NCI-H2227 (cell line): ENCODE data around the gene CMKLR1.
A peak's percentile ranks its signal among the peaks of the same experiment; 100 is the strongest.

Experiments used
- DNase-seq: peaks from one replicate; lab custom pipeline; 2025; ENCODE audit not compliant: unreplicated experiment; lab: John Stamatoyannopoulos, UW

Gene CMKLR1

DNA sequence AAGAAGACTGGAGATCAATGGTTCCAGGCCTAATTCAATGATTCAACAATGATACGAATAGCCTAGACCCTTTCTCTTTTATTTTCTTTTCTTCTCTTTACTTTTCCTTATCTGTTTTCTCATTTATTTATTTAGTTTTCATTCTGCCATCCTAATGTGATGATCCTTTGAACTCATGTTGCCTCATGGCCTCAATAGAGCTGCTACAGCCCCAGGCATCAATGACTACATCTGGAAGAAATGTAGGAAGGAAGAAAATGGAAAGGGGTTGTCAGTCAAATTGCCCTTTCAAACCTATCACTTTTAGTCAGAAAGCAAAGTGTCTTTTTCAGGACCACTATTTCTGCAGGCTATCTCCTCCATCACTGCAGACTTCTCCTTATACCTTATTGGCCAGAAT is 69.9 kb downstream of the CMKLR1 start:
- DNase-seq: no peak

DNA sequence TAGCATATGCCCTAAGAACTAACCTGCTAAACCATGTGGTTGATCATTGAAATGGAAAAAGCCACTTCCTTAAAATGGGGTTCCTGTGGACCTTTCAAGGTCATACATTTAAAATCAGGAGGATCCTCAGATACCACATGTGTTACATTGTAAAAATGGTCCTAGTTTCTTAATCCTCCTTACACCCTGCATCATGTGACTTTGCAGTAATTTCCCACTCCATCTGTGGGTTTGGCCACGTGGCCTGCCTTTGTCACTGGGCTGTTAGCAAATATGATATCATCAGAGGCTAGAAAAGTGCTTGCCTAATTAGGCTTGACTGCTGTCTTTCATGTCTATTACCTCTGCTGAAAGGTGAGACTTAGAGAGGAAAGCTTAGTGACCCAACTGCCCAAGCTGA is 70.7 kb downstream of the CMKLR1 start:
- no peak for DNase-seq

DNA sequence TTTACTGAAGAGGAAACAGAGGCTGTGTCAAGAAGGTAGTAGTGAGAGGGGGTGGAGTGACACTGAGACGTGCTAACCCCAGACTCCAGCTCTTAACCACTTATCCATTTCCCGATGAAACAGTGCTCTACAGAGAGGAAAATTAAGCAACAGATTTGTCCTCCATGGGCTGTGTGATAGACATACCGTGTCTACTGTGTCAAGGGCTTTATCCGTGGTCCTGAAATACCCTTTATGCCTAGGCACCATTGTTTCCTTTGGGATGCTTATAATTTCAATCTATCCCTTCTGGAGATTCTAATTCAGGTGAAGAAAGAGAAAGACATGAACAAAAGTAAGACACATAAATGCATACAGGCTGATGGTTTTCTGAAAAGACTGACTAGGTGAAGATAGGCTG is 71.7 kb downstream of the CMKLR1 start:
- no peak for DNase-seq

DNA sequence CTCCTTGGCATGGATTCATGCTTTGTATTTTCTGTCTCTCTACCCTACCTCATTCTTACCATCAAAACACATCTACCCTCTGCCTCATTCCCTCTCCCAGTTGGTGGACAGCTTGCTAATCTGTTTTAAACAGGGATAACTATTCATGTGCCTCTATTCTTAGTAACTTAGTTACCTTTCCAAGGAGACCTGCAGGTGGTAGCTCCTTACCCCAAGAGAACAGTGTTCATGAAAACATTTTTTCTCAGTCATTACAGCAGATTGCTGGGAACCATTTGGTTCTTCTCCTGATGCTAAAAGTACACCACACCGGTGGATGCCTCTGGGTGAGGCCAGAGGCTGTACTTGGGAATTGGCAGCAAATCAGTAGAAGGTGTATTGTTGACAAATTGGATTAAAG is 73.0 kb downstream of the CMKLR1 start:
- DNase-seq: no peak

DNA sequence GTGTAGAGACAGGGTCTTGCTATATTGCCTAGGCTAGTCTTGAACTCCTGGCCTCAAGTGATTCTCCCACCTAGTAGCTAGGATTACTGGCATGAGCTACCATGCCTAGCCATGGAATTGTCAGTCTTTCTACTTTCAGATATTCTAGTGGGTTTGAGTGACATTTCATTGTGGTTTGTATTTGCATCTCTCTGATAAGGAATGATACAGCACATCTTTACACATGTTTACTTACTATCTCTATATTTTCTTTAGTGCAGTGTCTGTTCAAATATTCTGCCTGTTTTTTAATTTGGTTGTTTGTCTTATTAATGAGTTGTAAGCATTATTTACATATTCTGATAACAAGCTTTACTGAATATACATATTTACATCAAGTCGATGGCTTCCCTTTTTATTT is 73.6 kb downstream of the CMKLR1 start:
- DNase-seq: no peak

DNA sequence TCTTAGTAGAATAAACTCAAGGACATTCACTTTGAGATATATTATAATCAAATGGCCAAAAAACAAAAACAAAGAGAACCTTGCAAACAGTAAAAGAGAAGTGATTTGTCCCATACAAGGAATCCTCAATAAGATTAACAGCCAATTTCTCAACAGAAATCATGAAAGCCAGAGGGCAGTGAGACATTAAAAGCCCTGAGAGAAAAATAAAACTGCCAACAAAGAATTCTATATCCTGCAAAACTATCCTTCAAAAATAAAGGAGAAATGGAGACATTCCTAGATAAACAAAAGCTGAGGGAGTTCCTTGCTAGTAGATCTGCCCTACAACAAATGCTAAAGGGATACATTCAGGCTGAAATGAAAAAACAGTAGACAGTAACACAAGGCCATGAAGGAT is 78.1 kb downstream of the CMKLR1 start:
- no peak for DNase-seq

DNA sequence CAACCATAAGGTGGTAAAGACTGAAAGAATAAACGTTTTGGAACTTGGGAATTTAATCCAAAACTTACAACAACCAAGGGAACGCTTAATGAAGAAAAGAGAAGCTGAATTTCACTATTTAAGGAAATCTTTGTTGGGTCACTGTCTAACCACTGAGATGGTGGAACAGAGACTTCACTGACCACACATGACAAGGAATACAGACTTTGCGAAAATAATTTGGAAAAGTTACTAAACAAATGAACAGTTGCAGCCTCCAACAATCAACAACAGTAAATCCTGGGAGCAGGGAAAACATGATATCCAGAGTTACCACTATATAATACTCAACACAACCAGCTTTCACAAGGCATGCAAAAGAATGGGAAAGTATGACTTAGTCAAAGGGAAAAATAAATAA is 79.1 kb downstream of the CMKLR1 start:
- no peak for DNase-seq

DNA sequence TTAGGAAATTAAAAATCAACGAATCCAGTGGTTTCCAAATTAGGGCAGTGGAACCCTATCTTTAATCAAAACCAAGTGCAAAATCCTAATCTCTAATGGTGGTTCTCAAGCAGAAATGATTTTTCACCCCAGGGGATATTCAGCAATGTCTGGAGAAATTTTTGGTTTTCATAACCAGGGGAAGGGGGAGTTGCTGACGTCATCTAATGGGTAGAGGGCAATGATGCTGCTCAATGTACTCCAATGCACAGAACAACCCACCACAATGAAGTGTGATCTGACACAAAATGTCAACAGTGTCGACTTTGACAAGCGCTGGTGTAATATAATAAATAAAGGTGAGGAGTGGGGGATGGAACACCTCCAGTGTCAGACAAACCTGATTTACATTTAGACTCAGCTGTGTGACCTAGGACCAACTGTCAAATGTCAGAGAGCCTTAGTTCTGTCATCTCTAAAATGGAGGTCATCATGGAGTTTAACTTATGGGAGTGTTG is 81.5 kb downstream of the CMKLR1 start:
- no peak for DNase-seq

DNA sequence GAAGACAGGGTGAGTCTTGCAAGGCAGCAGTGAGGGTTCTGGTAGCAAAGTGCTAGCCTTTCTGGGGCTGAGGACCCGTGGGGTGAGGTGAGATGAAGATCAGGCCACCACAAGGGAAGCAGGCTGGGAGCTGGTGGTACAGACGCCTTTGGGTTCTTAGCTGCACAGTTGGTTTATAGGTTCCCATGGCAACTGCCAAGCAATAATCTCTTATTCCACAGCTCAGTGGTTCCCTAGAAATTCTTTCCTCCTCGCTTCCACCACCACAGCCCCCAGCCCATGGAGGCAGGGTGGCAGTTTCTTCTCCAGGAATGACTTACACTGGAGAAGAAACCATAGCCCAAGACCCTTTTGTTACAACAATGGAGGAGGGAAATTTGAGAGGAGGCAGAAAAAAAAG is 82.1 kb downstream of the CMKLR1 start:
- DNase-seq: peak; percentile 57

DNA sequence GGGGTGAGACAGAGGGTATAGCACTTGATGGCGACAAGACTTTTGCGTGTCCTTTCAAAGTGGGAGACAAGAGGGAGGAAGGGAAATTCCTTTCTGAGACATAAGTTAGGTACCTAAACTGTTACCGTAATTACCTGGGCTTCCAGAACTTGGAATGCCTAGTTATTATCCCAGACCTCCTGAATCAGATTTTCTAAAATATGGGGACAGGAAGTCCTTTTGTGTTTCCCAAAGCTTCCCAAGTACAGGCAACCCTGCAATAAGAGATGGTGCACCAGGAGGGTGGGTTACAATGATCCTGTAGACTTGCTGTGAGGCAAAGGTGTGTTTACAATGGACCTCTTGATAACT is 83.9 kb downstream of the CMKLR1 start:
- peak; percentile 35 for DNase-seq

DNA sequence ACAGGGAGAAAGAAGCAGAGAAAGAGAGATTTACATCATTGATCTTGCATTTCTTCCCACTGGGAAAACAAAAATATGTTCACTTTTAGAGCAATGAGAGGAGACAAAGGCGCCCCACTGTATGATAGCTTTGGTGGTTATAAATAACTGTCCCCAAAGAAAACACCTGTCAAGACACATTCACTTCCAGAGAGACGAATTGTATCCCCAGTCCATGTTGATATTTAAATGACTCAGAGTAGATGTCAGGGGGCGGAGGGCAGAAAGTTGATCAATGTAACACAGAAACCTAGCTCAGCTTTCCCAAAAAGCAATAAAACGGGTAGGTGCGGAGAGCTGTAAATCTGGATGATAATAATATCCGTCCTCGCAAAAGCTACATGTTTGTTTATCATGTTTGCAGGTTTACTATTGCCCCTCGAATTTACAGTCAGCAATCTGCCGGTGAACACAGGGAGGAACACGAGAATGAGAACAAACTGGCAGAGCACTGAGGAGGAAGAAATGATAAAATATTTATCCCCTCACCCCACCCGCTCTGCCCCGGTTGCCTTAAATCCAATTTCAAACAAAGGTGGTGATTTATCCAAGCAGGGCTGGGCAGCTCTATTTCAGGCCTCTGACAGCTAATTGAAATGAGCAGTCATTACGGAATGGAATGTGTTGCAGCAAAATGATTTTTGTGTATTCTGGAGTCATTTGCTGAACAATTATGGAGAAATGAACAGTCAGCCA is 84.4 kb downstream of the CMKLR1 start:
- no peak for DNase-seq

DNA sequence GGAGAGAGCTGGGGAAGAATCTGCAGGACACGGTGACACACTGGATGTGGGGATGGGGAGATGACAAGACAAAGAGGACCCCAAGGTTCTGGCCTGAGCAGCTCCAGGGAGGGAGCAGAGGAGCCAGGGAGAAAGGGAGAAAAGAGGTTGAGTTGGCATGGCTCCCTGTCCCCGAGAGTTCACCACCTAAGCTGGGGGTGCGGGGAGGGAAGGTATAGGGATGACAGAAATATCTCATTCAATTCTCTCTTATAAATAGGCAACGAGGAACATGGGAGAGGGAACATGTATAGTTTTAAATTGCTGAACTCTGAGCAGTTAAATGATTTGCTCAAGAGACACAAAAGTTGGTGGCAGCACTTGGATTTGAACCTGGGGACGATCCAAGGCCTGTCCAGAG is 85.1 kb downstream of the CMKLR1 start:
- no peak for DNase-seq

DNA sequence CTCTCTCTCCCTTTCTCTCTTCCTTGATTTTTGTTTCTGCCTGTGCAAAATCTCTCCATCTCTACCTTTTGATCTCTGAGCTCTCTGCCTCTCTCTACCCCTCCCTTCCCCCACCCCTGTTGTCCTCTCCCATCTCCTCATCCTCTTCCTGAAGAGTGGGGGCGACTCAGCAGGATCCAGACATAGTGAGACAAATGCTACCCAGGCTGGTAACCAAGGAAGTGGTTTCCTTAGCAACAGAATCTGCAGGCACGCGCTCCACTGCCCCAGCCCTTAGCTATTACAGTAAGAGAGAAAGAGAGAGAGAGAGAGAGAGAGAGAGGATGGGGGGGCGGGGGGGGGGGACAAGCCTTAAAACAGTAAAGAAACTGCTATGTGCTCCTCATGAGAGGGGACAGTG is 85.6 kb downstream of the CMKLR1 start:
- peak; percentile 81 for DNase-seq

DNA sequence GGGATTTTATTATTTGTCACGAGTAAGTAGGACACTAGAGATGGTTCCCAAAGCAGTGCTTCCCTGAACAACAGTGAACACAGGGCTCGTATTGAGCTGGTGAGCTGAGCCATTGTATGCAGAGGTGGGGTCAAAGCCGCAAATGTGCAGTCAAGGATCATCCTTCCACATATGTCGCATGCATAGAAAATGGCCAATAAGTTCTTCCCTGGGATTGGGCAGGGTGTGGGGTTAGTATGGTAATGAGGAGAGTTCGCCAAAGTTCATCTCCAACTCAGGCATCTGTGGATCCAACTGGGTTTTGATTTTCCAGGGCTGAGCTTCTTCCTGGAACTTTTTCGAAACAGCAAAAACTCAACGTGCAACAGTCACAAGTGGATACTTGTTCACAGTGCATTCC is 86.6 kb downstream of the CMKLR1 start:
- no peak for DNase-seq

DNA sequence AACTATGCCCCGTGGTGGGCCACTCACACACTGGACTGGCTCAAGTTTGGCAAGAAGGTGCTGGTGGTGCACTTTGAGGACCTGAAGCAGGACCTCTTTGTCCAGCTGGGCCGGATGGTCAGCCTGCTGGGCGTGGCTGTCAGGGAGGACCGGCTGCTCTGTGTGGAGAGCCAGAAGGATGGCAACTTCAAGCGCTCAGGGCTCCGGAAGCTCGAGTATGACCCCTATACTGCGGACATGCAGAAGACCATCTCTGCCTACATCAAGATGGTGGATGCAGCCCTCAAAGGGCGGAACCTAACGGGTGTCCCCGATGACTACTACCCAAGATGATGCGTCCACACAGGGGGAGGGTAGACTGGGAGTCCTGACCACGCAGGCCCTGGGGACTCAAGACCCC is 91.1 kb downstream of the CMKLR1 start:
- DNase-seq: no peak

DNA sequence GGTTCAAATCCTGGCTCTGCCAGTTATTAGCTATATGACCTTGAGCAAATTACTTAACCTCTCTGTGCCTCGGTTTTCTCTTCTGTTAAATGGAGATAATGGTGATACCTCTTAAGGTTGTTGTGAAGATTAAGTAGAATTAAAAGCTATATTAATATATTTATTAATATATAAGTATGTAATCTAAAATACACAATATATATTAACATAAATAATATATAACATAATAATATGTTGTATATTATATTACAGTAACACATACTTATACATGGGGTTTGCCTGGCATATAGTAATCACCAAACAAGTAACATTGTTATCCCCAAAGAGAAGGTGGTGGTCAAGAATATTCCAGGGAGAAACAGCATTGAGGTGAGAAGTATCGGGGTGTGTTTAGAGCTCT is 92.0 kb downstream of the CMKLR1 start:
- DNase-seq: no peak

DNA sequence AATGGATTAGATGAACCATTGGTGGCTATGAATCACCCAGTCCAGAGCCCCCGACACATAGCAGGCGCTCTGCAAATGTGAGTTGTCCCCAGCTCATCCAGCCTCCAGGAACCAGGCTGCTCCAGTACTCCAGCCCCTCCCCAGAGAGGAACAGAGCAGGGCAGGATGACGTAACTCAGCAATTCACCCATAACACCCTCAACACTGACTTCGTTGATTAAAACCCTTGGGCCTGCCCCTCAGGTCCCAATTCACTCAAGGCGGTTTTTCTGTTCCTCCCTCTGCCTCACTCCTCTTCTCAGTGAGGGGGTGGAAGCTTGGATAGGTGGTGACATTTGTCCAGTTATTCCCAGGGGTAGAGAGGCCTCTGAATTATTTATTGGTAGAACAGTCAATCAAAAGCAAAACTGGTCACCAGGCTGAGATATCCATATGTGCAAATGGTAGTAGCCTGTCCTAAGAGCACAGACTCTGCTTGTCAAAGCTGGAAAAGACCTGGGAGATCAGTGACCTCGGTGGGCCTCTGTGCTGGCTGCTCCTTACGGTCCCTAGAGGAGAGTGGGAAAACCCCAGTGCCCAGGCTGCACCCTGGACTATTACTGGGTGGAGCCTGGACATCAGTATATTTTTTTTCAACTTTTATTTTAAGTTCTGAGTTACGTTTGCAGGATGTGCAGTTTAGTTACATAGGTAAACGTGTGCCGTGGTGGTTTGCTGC is 97.0 kb downstream of the CMKLR1 start:
- peak; percentile 29 for DNase-seq

DNA sequence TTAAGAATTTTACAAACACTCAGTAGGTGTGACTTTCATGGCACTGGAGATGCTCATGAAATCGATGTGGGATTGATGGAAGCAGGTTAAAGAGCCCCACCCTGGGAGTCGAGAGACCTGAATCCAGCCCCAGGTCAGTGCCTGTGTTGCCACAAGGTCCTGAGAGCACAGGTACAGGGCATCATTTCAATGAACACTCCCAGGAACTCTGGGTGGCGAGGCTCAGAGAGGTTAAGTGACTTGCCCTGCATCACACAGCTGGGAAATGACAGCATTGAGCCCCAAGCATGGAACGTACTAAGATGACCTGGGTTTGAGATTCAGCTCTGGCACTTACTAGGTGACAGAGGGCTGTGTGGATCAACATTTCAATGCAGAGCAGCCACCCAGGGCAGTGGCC is 98.2 kb downstream of the CMKLR1 start:
- no peak for DNase-seq

DNA sequence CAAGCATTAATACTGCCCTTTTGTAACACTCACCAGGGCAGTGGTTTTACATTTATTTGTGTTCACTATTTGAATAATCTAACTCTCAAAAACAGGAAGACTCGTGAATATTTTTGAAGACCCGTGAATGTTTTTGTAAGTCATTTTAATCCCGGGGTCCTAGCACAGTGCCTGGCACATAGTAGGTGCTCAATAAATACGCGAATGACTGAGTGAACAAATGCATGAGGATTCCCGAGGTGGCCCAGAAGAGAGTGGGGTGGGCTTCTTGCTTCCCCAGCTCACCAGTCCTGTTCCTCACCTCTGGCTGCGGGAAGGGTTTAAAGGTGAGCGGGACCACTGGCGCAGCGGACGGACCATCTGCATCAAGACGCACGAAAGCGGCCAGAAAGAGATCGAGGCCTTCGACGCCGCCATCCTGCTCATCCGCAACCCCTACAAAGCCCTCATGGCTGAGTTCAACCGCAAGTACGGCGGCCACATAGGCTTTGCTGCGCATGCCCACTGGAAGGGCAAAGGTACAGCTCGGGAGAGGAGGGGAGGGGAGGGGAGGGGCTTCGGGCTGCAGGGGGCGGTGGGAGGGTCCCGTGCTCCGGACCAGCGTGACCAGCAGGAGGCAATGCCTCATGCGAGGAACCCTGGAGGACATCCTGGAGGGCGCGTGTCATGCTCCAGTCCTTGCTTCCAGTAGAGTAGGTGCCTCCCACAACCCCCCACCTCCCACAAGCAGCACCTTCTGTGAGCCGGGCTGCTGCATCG is 98.9 kb downstream of the CMKLR1 start:
- no peak for DNase-seq

DNA sequence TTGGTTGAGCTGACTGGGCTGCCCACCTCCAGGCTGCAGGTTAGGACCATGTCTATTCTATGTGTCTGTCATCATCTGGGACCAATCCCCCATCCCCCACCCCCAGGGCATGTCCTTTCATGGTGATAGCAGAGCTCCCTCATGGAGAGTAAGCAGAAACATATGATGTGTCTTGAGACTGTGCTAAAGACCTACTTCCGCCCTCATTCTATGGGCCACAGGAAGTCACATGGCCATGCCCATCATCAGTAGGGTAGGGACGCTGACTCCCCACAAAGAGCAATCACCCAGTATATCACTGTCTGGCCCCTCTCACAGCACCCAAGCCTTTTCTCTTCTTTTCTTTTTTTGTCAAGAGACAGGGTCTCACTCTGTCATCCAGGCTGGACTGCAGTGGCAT is 99.7 kb downstream of the CMKLR1 start:
- no peak for DNase-seq

DNA sequence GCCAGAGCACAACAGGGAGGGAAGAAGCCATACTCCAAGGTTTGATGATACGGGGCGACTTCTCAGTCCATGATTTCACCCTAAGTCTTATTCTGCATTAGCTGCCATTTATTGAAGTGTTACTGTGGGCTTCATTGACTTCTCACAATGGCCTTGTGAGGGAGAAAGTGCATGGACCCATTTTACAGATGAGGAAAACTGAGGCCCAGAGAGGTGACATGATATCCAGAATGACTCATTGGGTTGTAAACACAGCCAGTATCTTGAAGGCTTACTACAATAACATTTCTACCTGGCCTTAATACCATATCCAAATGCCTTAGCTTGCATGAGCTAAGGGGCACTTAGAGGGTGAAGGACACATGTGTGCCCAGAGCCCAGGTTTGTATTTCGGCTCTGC is 100.6 kb downstream of the CMKLR1 start:
- no peak for DNase-seq
